K562 (cell line): ENCODE measurements around the gene PAQR7. TPM values are rescaled to one million over a fixed set of nuclear protein-coding genes. Genes with fewer than 3 reads are reported as not detected.

Experiments used
- LEF1 ChIP-seq: fragments of 450-650 bp; IDR thresholded peaks from 2 replicates; pipeline ENCODE4 v1.6.1; 2016; ENCODE audit warnings: mild to moderate bottlenecking
- NBN ChIP-seq: fragments of 450-650 bp; IDR thresholded peaks from 2 replicates; pipeline ENCODE4 v1.6.1; 2016; ENCODE audit warnings: low read depth, mild to moderate bottlenecking
- NEUROD1 ChIP-seq: fragments of 150-350 bp; IDR thresholded peaks from 2 replicates; pipeline ENCODE4 v1.6.1; 2014; ENCODE audit warnings: borderline replicate concordance, low read length, low read depth; ENCODE audit not compliant: partially characterized antibody
- NR2C1 ChIP-seq, 2 experiments: fragments of 450-650 bp; IDR thresholded peaks; 2 replicates each; pipeline ENCODE4 v1.6.1; 2017; ENCODE audit warnings: mild to moderate bottlenecking in 2 of 2, antibody characterized with exemption in 1 of 2, inconsistent platforms in 1 of 2, missing compliant biosample characterization in 1 of 2, missing genetic modification characterization in 1 of 2
- PML ChIP-seq: IDR thresholded peaks from 2 replicates; pipeline ENCODE4 v1.6.1; 2012; ENCODE audit warnings: low read length, inconsistent platforms
- SREBF1 ChIP-seq: fragments of 150-350 bp; IDR thresholded peaks from 2 replicates; pipeline ENCODE4 v1.6.1; 2014; ENCODE audit warnings: antibody characterized with exemption, low read depth, low read length, borderline replicate concordance
- TCF3 ChIP-seq: sonication (generic); formaldehyde crosslinking; IDR thresholded peaks from 2 replicates; pipeline ENCODE4 v1.4.0; 2020; ENCODE audit warnings: mild to moderate bottlenecking, missing genetic modification reagents
- ZFP1 ChIP-seq: fragments of 450-650 bp; formaldehyde crosslinking; IDR thresholded peaks from 2 replicates; pipeline ENCODE4 v1.4.0; 2020; ENCODE audit warnings: mild to moderate bottlenecking, mixed read lengths
- ZNF143 ChIP-seq: sonication (generic); formaldehyde crosslinking; IDR thresholded peaks from 2 replicates; pipeline ENCODE4 v1.9.0; 2022; ENCODE audit warnings: mild to moderate bottlenecking, missing genetic modification reagents
- ZNF584 ChIP-seq: fragments of 200-800 bp; sonication (Bioruptor generic); IDR thresholded peaks from 2 replicates; pipeline ENCODE4 v1.6.1; 2016; ENCODE audit warnings: low read depth, mild to moderate bottlenecking, missing genetic modification characterization, missing compliant biosample characterization
- ZNF75A ChIP-seq: fragments of 450-650 bp; formaldehyde crosslinking; IDR thresholded peaks from 2 replicates; pipeline ENCODE4 v1.4.0; 2020; ENCODE audit warnings: mild to moderate bottlenecking
- ZNF77 ChIP-seq: fragments of 250-450 bp; sonication (Bioruptor Pico); IDR thresholded peaks from 2 replicates; pipeline ENCODE4 v1.5.0; 2020
- polyA plus RNA-seq, 8 experiments: library from polyadenylated mRNA; depleted of rRNA in 4 of 8; stranded (reverse) in 5 of 8; unstranded in 3 of 8; fragments of >200 nt; fragmentation: Nextera tagmentation in 2 of 8; fragmentation: Illumina TruSeq in 1 of 8; extraction: Ambion mirVana in 2 of 8; extraction: Trizol in 1 of 8; gene quantifications; 2 replicates each; pipeline versions ENCODE4 v1.2.1 to v1.2.3, GENCODE V29; 2011 to 2014; ENCODE audit warnings: inconsistent platforms in 1 of 8, missing spikeins in 1 of 8
- total RNA-seq, 7 experiments: library from RNA; depleted of rRNA in 6 of 7; stranded (reverse); fragments of >200 nt in 6 of 7; fragmentation: Illumina TruSeq in 2 of 7; extraction: Trizol in 2 of 7; gene quantifications; 2 replicates each; pipeline versions ENCODE4 v1.2.1 to v1.2.3, GENCODE V29; 2011 to 2021; ENCODE audit warnings: low replicate concordance in 1 of 7
- TF ChIP-seq, protein P1 (sequence below): fragments of 450-650 bp; IDR thresholded peaks from 2 replicates; pipeline ENCODE4 v1.6.1; 2016; ENCODE audit warnings: low read depth
- TF ChIP-seq, protein P2 (sequence below): fragments of 450-650 bp; IDR thresholded peaks from 2 replicates; pipeline ENCODE4 v1.7.0; 2016; ENCODE audit warnings: borderline replicate concordance
- TF ChIP-seq, protein P3 (sequence below): fragments of 250-450 bp; sonication (Bioruptor Pico); IDR thresholded peaks from 2 replicates; pipeline ENCODE4 v1.5.0; 2021; ENCODE audit warnings: mild to moderate bottlenecking, moderate library complexity

PAQR7 gene
- total and polyA plus RNA-seq, 9 of the 15 experiments (the other 6 are each of a cell fraction or from before 2014, with no cell fraction given), result 1.1 to 5.2 (median 2.6) TPM

DNA sequence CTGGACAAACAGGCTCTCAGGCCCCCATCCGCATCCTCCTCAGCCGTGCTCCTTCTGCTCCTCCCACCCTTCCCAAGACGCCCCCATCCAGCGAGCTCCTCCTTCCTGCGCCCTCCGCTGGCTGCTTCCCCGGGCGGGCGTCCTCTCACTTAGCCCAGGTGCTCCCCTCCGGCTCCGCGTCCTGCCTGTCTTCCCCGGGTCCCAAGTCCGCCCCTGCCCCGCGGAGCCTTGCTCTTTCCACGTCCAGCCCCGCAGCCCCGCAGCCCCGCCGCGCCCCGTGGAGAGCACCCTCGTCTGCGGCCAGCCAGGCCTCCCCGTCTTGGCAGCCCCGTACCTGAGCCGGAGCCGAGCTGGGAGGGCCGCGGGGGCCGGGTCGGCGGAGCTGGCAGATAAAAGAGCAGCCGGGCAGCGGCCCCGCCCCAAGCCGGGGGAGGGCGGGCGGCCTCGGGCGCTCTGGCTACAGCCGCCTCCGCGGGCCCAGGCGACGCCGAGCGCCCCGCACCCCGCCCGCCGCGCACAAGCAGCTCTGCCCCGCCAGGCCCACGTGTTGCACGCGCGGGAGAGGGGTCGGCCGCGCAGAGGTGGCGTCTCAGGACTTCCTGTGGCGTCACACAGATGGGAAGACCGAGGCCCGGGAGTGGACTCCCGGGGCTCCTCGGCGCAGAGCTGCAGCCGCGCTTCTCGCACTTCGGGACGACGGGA is at the start of gene PAQR7 (continued):
- TF ChIP-seq TCF3, result no peak
- no peak for TF ChIP-seq LEF1
- TF ChIP-seq ZFP1 (CRISPR knock-in tag), result no peak
- TF ChIP-seq PML, result 0 out of 2 replicates have a peak, but pooled peaks have one; percentile 28
- no peak for TF ChIP-seq ZNF75A (CRISPR knock-in tag)
- 0 out of 2 replicates have a peak, but pooled peaks have one; percentile 32 for TF ChIP-seq ZNF584
- no peak for TF ChIP-seq ZNF77
- TF ChIP-seq NBN, result peak; percentile 58
- no peak for TF ChIP-seq NR2C1 (IDR thresholded peaks at IDR 0.05)
- TF ChIP-seq NR2C1 (tag; IDR thresholded peaks at IDR 0.05), result peak; percentile 50; the same call in 1 of the 2 replicates
- TF ChIP-seq, protein P1, sequence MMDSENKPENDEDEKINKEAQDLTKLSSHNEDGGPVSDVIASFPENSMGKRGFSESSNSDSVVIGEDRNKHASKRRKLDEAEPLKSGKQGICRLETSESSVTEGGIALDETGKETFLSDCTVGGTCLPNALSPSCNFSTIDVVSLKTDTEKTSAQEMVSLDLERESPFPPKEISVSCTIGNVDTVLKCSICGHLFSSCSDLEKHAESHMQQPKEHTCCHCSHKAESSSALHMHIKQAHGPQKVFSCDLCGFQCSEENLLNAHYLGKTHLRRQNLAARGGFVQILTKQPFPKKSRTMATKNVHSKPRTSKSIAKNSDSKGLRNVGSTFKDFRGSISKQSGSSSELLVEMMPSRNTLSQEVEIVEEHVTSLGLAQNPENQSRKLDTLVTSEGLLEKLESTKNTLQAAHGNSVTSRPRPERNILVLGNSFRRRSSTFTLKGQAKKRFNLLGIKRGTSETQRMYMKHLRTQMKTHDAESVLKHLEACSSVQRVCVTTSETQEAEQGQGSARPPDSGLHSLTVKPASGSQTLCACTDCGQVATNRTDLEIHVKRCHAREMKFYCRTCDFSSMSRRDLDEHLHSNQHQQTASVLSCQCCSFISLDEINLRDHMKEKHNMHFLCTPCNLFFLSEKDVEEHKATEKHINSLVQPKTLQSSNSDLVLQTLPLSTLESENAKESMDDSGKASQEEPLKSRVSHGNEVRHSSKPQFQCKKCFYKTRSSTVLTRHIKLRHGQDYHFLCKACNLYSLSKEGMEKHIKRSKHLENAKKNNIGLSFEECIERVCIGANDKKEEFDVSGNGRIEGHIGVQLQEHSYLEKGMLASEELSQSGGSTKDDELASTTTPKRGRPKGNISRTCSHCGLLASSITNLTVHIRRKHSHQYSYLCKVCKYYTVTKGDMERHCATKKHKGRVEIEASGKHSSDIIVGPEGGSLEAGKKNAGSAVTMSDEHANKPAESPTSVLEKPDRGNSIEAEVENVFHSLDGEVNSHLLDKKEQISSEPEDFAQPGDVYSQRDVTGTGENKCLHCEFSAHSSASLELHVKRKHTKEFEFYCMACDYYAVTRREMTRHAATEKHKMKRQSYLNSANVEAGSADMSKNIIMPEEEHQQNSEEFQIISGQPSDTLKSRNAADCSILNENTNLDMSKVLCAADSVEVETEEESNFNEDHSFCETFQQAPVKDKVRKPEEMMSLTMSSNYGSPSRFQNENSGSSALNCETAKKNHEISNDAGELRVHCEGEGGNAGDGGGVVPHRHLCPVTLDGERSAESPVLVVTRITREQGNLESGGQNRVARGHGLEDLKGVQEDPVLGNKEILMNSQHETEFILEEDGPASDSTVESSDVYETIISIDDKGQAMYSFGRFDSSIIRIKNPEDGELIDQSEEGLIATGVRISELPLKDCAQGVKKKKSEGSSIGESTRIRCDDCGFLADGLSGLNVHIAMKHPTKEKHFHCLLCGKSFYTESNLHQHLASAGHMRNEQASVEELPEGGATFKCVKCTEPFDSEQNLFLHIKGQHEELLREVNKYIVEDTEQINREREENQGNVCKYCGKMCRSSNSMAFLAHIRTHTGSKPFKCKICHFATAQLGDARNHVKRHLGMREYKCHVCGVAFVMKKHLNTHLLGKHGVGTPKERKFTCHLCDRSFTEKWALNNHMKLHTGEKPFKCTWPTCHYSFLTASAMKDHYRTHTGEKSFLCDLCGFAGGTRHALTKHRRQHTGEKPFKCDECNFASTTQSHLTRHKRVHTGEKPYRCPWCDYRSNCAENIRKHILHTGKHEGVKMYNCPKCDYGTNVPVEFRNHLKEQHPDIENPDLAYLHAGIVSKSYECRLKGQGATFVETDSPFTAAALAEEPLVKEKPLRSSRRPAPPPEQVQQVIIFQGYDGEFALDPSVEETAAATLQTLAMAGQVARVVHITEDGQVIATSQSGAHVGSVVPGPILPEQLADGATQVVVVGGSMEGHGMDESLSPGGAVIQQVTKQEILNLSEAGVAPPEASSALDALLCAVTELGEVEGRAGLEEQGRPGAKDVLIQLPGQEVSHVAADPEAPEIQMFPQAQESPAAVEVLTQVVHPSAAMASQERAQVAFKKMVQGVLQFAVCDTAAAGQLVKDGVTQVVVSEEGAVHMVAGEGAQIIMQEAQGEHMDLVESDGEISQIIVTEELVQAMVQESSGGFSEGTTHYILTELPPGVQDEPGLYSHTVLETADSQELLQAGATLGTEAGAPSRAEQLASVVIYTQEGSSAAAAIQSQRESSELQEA, result no peak
- TF ChIP-seq SREBF1, result no peak
- no peak for TF ChIP-seq ZNF143 (CRISPR knock-in tag)
- TF ChIP-seq NEUROD1, result no peak
- TF ChIP-seq, protein P2, sequence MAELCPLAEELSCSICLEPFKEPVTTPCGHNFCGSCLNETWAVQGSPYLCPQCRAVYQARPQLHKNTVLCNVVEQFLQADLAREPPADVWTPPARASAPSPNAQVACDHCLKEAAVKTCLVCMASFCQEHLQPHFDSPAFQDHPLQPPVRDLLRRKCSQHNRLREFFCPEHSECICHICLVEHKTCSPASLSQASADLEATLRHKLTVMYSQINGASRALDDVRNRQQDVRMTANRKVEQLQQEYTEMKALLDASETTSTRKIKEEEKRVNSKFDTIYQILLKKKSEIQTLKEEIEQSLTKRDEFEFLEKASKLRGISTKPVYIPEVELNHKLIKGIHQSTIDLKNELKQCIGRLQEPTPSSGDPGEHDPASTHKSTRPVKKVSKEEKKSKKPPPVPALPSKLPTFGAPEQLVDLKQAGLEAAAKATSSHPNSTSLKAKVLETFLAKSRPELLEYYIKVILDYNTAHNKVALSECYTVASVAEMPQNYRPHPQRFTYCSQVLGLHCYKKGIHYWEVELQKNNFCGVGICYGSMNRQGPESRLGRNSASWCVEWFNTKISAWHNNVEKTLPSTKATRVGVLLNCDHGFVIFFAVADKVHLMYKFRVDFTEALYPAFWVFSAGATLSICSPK, result no peak
- TF ChIP-seq, protein P3, sequence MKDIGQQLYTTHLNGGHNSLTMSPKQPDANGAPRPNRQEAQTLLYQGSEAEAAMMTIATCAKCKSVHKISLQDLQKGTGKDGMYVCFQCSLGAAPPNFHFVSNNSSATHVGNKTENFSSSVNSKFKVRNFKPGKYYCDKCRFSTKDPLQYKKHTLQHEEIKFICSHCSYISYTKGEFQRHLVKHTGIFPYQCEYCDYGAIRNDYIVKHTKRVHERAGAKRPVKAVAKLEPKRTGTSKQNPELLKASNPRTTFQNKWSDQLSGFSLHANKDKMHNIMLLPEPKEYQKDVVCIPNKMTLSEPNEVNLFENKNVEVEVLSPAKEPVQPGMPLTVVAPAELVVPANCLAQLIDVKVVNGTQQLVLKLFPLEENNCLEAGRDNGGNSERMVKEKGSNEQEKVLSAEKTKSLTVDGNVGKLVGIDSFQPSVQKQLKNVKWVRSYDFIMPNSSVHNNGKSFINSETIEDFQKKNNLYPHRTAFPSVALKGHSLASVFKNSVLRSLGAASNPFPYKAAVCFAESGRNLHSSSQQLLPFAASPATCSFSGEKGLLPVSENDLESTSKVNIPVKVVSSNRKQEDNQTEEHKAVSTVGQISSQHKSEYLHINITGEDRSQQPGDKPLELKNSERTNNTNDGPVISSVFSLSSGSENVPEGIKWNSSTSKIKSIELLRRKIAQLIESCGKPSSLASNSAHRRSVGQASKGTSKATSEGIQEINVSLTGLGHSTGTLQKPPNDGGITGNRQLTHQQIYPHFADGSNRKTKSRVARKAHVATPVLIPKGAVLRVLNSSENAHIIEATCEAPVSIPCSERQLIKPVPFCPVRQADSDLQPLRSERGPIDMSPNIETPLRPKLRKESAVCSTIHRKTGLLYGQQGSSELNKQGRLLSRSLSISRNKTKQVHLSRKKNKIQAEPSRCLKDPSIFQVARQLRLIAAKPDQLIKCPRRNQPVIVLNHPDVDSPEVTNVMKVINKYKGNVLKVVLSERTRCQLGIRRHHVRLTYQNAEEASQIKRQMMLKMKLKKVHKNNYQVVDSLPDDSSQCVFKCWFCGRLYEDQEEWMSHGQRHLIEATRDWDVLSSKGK, result no peak
